Cardiac muscle cell (in vitro differentiated cells and primary cell): Measurements from ENCODE around the gene CPT1C. TPM values are rescaled to one million over a fixed set of nuclear protein-coding genes. Genes with fewer than 3 reads are reported as not detected.

ENCODE experiments used
- DNase-seq, 2 donors: peaks; one replicate each; pipeline versions ENCODE4 v3.0.0 to v3.0.0-alpha.2; 2010 to 2017; ENCODE audit warnings: low read depth in 1 of 2, low spot score in 1 of 2
- H3K27ac ChIP-seq: fragments of 200-600 bp; sonication (generic); 2 replicates; pipeline ENCODE4 v1.5.1; 2016
- H3K27me3 ChIP-seq: fragments of 200-600 bp; sonication (generic); 2 replicates; pipeline ENCODE4 v1.6.0; 2016; ENCODE audit warnings: control low read depth
- H3K36me3 ChIP-seq: fragments of 200-600 bp; sonication (generic); 2 replicates; pipeline ENCODE4 v1.5.1; 2016; ENCODE audit warnings: control low read depth
- H3K4me1 ChIP-seq: fragments of 200-600 bp; sonication (generic); 2 replicates; pipeline ENCODE4 v1.8.1; 2017; ENCODE audit warnings: low read depth, mild to moderate bottlenecking, mixed run types
- H3K4me3 ChIP-seq: fragments of 200-600 bp; sonication (generic); 2 replicates; pipeline ENCODE4 v1.5.1; 2016; ENCODE audit warnings: mild to moderate bottlenecking
- H3K9me3 ChIP-seq: fragments of 200-600 bp; sonication (generic); 2 replicates; pipeline ENCODE4 v1.5.1; 2017; ENCODE audit warnings: low read depth, mild to moderate bottlenecking, control low read depth
- CTCF ChIP-seq: IDR thresholded peaks from 2 replicates; pipeline ENCODE4 v1.5.1; 2012; ENCODE audit warnings: low read depth, mild to moderate bottlenecking, low read length
- polyA plus RNA-seq: library from polyadenylated mRNA; unstranded; fragments of >200 nt; fragmentation: Nextera tagmentation; extraction: Ambion mirVana; gene quantifications from 2 replicates; pipeline ENCODE4 v1.2.1, GENCODE V29; 2016
- total RNA-seq: library from RNA; depleted of rRNA; stranded (reverse); fragments of >200 nt; gene quantifications from 2 replicates; pipeline ENCODE4 v1.2.3, GENCODE V29; 2016

The CPT1C gene
- total and polyA plus RNA-seq, 2 experiments from 2014 or later = 31.7 to 33.8 TPM

- H3K4me3 ChIP-seq = no peak overlapping the region
- TF ChIP-seq CTCF = no peak
- H3K27me3 ChIP-seq = no peaks in the 10 kb centered on the region
- H3K27ac ChIP-seq = no peak overlapping the region
- H3K4me1 ChIP-seq = no peaks in the 10 kb centered on the region
- no peaks in the 10 kb centered on the region for H3K9me3 ChIP-seq
- DNase-seq = no peak
- peaks cover 48% of the 10 kb centered on the region for H3K36me3 ChIP-seq
Observed at GRCh38 chr19:49653466-49653806, 37.5 kb upstream of the CPT1C start.

- no peak overlapping the region for H3K27ac ChIP-seq
- H3K27me3 ChIP-seq = no peaks in the 10 kb centered on the region
- no peaks in the 10 kb centered on the region for H3K9me3 ChIP-seq
- no peak for DNase-seq
- no peak for TF ChIP-seq CTCF
- H3K4me3 ChIP-seq = no peak overlapping the region
- H3K4me1 ChIP-seq = no peaks in the 10 kb centered on the region
- H3K36me3 ChIP-seq = peaks cover 47% of the 10 kb centered on the region
Observed at GRCh38 chr19:49654581-49654980, 36.3 kb upstream of the CPT1C start.

- Histone ChIP-seq H3K27ac (no peak overlapping the region), H3K36me3 (peaks cover 44% of the 10 kb centered on the region)
Observed at GRCh38 chr19:49655570-49656455, 35.1 kb upstream of the CPT1C start.

GRCh38 chr19:49656456-49657109 is 34.3 kb upstream of the CPT1C start:
- Histone ChIP-seq H3K9me3 (no peaks in the 10 kb centered on the region), H3K4me1 (no peaks in the 10 kb centered on the region), H3K27ac (no peak overlapping the region), H3K36me3 (peaks cover 47% of the 10 kb centered on the region), H3K4me3 (no peak overlapping the region), H3K27me3 (no peaks in the 10 kb centered on the region)
- TF ChIP-seq CTCF = no peak
- DNase-seq = no peak

More at GRCh38 chr19:49655570-49656455, 35.1 kb upstream of the CPT1C start:
- Histone ChIP-seq H3K4me3 (no peak overlapping the region), H3K9me3 (no peaks in the 10 kb centered on the region), H3K27me3 (no peaks in the 10 kb centered on the region), H3K4me1 (no peaks in the 10 kb centered on the region)
- no peak for DNase-seq
- no peak for TF ChIP-seq CTCF

GRCh38 chr19:49657493-49658138 is 33.3 kb upstream of the CPT1C start:
- peaks cover 47% of the 10 kb centered on the region for H3K36me3 ChIP-seq
- no peak overlapping the region for H3K27ac ChIP-seq

More at GRCh38 chr19:49657493-49658138, 33.3 kb upstream of the CPT1C start:
- no peaks in the 10 kb centered on the region for H3K27me3 ChIP-seq
- no peak for TF ChIP-seq CTCF
- no peaks in the 10 kb centered on the region for H3K9me3 ChIP-seq
- no peaks in the 10 kb centered on the region for H3K4me1 ChIP-seq
- no peak for DNase-seq
- H3K4me3 ChIP-seq = no peak overlapping the region
